ENCODE results near the gene GFOD2. TPM values are rescaled to one million over a fixed set of nuclear protein-coding genes. Genes with fewer than 3 reads are reported as not detected.

GFOD2 gene
- total RNA-seq, 1 donor from 2014 or later = 31.7 TPM

GRCh38 chr16:67746846-67747245 is 27.7 kb upstream of the GFOD2 start:
- TF ChIP-seq, protein P1, sequence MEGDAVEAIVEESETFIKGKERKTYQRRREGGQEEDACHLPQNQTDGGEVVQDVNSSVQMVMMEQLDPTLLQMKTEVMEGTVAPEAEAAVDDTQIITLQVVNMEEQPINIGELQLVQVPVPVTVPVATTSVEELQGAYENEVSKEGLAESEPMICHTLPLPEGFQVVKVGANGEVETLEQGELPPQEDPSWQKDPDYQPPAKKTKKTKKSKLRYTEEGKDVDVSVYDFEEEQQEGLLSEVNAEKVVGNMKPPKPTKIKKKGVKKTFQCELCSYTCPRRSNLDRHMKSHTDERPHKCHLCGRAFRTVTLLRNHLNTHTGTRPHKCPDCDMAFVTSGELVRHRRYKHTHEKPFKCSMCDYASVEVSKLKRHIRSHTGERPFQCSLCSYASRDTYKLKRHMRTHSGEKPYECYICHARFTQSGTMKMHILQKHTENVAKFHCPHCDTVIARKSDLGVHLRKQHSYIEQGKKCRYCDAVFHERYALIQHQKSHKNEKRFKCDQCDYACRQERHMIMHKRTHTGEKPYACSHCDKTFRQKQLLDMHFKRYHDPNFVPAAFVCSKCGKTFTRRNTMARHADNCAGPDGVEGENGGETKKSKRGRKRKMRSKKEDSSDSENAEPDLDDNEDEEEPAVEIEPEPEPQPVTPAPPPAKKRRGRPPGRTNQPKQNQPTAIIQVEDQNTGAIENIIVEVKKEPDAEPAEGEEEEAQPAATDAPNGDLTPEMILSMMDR (conservative IDR thresholded peaks at IDR 0.05) = no peak
- Mint-ChIP-seq H3K27me3 (no peaks in the 10 kb centered on the region), H3K9me3 (no peaks in the 10 kb centered on the region), H3K4me3 (no peak overlapping the region), H3K27ac (no peak overlapping the region), H3K4me1 (ENCODE audit: unreplicated experiment) (peaks cover 3% of the 10 kb centered on the region), H3K36me3 (peaks cover 4% of the 10 kb centered on the region)
- no peak for DNase-seq (ENCODE audit: extremely low spot score, unreplicated experiment)

DNA sequence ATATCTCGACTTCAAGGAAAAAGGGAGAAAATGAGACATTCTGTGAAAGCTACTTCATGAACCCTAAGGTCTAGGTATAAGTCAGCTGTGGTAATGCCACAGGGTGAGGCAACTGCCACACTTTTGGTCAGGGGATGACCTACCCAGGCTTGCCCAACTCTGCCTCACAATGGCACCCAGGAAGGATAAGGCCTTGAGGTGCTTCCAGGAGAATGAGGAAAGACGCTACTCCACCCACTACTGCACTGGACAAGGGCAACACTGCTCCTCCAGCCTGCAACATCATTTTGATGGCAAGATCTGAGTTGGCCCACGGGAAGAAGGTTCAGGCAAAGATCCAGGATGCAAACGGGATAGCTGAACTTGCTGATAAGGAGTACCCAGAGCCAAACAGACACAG is 22.0 kb upstream of the GFOD2 start:
- H3K36me3 Mint-ChIP-seq = peaks cover 13% of the 10 kb centered on the region
- no peaks in the 10 kb centered on the region for H3K4me1 Mint-ChIP-seq (ENCODE audit: unreplicated experiment)
- TF ChIP-seq, protein P1 (conservative IDR thresholded peaks at IDR 0.05) = no peak
- H3K27me3 Mint-ChIP-seq = no peaks in the 10 kb centered on the region
- DNase-seq (ENCODE audit: extremely low spot score, unreplicated experiment) = no peak
- no peak overlapping the region for H3K27ac Mint-ChIP-seq
- H3K9me3 Mint-ChIP-seq = no peaks in the 10 kb centered on the region
- H3K4me3 Mint-ChIP-seq = no peak overlapping the region

DNA sequence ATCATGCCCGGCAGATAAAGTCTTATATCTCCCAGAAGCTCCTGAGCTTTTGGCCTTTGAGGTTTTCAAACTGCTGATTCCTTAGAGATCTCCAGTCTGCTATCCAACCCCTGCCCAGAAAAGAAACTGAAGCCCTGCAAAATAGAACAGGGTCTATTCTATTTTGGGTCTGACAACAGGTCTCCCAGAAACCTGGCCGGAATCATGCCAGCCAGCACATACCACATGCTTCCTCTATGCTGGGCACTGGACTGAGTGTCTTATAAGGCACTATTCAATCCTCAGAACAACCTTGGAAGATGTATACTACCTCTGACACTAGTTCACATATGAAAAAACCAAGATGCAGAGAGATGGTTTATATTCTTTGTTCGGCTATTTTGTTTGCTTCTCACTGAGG is 21.3 kb upstream of the GFOD2 start:
- TF ChIP-seq, protein P1 (conservative IDR thresholded peaks at IDR 0.05) = no peak
- Mint-ChIP-seq H3K27me3 (no peaks in the 10 kb centered on the region), H3K4me1 (ENCODE audit: unreplicated experiment) (no peaks in the 10 kb centered on the region), H3K27ac (no peak overlapping the region), H3K9me3 (no peaks in the 10 kb centered on the region), H3K36me3 (peaks cover 13% of the 10 kb centered on the region), H3K4me3 (no peak overlapping the region)
- no peak for DNase-seq (ENCODE audit: extremely low spot score, unreplicated experiment)

GRCh38 chr16:67736858-67737257 is 17.7 kb upstream of the GFOD2 start:
- DNase-seq (ENCODE audit: extremely low spot score, unreplicated experiment) = no peak
- Mint-ChIP-seq H3K4me1 (ENCODE audit: unreplicated experiment) (no peaks in the 10 kb centered on the region), H3K36me3 (peaks cover 9% of the 10 kb centered on the region), H3K27ac (no peak overlapping the region), H3K9me3 (no peaks in the 10 kb centered on the region), H3K4me3 (no peak overlapping the region), H3K27me3 (no peaks in the 10 kb centered on the region)
- TF ChIP-seq, protein P1 (conservative IDR thresholded peaks at IDR 0.05) = no peak

DNA sequence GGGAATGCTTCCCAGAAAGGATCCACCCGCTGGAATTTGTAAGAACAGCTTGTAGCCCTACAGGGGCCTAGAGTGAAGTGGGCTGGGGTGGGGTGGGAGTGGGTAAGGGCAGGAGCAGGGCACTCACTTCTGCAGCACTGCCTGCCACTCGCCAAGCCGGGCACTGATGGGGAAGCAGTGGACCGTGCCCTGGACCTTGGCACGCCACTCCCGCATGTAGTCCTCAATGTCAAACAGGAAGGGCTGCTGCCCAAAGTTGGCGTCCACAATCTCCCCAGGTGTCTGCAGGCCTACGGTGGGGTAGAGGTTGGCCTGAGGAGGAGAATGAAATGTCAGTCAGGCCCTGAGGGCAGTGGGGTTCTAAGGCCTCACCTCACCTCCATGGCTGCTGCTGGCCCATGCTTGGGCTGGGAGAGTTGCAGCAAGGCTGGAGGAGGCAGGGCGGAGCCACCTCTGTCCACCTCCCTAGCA is 15.7 kb upstream of the GFOD2 start:
- H3K27me3 Mint-ChIP-seq = no peaks in the 10 kb centered on the region
- H3K27ac Mint-ChIP-seq = no peak overlapping the region
- no peak overlapping the region for H3K4me3 Mint-ChIP-seq
- H3K4me1 Mint-ChIP-seq (ENCODE audit: unreplicated experiment) = no peaks in the 10 kb centered on the region
- TF ChIP-seq, protein P1 (conservative IDR thresholded peaks at IDR 0.05) = no peak
- no peaks in the 10 kb centered on the region for H3K9me3 Mint-ChIP-seq
- DNase-seq (ENCODE audit: extremely low spot score, unreplicated experiment) = no peak
- no peaks in the 10 kb centered on the region for H3K36me3 Mint-ChIP-seq

Data from type B pancreatic cell (in vitro differentiated cells).